HepG2 (cell line): Measurements from ENCODE around the gene INTS1. TPM values are rescaled to one million over a fixed set of nuclear protein-coding genes. Genes with fewer than 3 reads are reported as not detected.

ENCODE experiments used
- CENPX ChIP-seq: sonication (generic); formaldehyde crosslinking; IDR thresholded peaks from 2 replicates; pipeline ENCODE4 v1.9.0; 2021; ENCODE audit warnings: mild to moderate bottlenecking, missing genetic modification reagents, moderate library complexity
- ETV5 ChIP-seq: IDR thresholded peaks from 2 replicates; pipeline ENCODE4 v1.6.1; 2018; ENCODE audit warnings: missing biosample characterization, missing genetic modification reagents, inconsistent platforms, borderline replicate concordance
- FOXM1 ChIP-seq: sonication (generic); formaldehyde crosslinking; IDR thresholded peaks from 2 replicates; pipeline ENCODE4 v1.5.0; 2020; ENCODE audit warnings: missing genetic modification reagents
- MXD4 ChIP-seq: IDR thresholded peaks from 2 replicates; pipeline ENCODE4 v1.6.1; 2016; ENCODE audit warnings: mild to moderate bottlenecking, missing biosample characterization, missing genetic modification reagents
- NFYC ChIP-seq: IDR thresholded peaks from 2 replicates; pipeline ENCODE4 v1.6.1; 2016; ENCODE audit warnings: missing genetic modification reagents, missing compliant biosample characterization
- NR2F2 ChIP-seq: IDR thresholded peaks from 2 replicates; pipeline ENCODE4 v1.6.1; 2012; ENCODE audit warnings: low read depth, inconsistent platforms, borderline replicate concordance
- ONECUT2 ChIP-seq: sonication (generic); formaldehyde crosslinking; IDR thresholded peaks from 2 replicates; pipeline ENCODE4 v1.4.0; 2020; ENCODE audit warnings: missing genetic modification reagents
- PAWR ChIP-seq: sonication (generic); formaldehyde crosslinking; IDR thresholded peaks from 2 replicates; pipeline ENCODE4 v1.4.0; 2020; ENCODE audit warnings: missing genetic modification reagents, mild to moderate bottlenecking, borderline replicate concordance
- TBL1XR1 ChIP-seq: fragments of 150-350 bp; IDR thresholded peaks from 2 replicates; pipeline ENCODE4 v1.6.1; 2014; ENCODE audit warnings: borderline replicate concordance, low read length; ENCODE audit not compliant: partially characterized antibody
- TFDP1 ChIP-seq: IDR thresholded peaks from 2 replicates; pipeline ENCODE4 v1.6.1; 2016; ENCODE audit warnings: missing compliant biosample characterization, missing genetic modification reagents, borderline replicate concordance
- ZFP62 ChIP-seq: sonication (generic); formaldehyde crosslinking; IDR thresholded peaks from 2 replicates; pipeline ENCODE4 v1.4.0; 2020; ENCODE audit warnings: missing genetic modification reagents
- ZNF619 ChIP-seq: sonication (generic); formaldehyde crosslinking; IDR thresholded peaks from 2 replicates; pipeline ENCODE4 v1.4.0; 2020; ENCODE audit warnings: mild to moderate bottlenecking, missing genetic modification reagents
- ZSCAN12 ChIP-seq: sonication (generic); formaldehyde crosslinking; IDR thresholded peaks from 2 replicates; pipeline ENCODE4 v1.9.0; 2021; ENCODE audit warnings: mild to moderate bottlenecking, missing genetic modification reagents
- polyA plus RNA-seq, 8 experiments: library from polyadenylated mRNA; depleted of rRNA in 3 of 8; stranded (reverse) in 7 of 8; unstranded in 1 of 8; fragments of >200 nt; fragmentation: Illumina TruSeq in 4 of 8; extraction: Trizol in 4 of 8; gene quantifications; 2 replicates each; pipeline versions ENCODE4 v1.2.1 to v1.2.3, GENCODE V29; 2011 to 2016; ENCODE audit warnings: low read depth in 4 of 8, missing spikeins in 1 of 8, mixed read lengths in 1 of 8; ENCODE audit not compliant: insufficient read depth in 1 of 8
- total RNA-seq, 5 experiments: library from RNA; depleted of rRNA; stranded (reverse); fragments of >200 nt; fragmentation: Illumina TruSeq; extraction: Trizol; gene quantifications; 2 replicates each; pipeline ENCODE4 v1.2.3, GENCODE V29; 2016; ENCODE audit warnings: low read depth in 1 of 5
- TF ChIP-seq, protein P1 (sequence below): sonication (generic); formaldehyde crosslinking; IDR thresholded peaks from 2 replicates; pipeline ENCODE4 v1.8.0; 2022; ENCODE audit warnings: missing genetic modification reagents, low read depth, mild to moderate bottlenecking, borderline replicate concordance
- TF ChIP-seq, protein P2 (sequence below): sonication (generic); formaldehyde crosslinking; IDR thresholded peaks from 2 replicates; pipeline ENCODE4 v1.4.0; 2020; ENCODE audit warnings: missing genetic modification reagents, mild to moderate bottlenecking, borderline replicate concordance
- TF ChIP-seq, protein P3 (sequence below): sonication (generic); formaldehyde crosslinking; IDR thresholded peaks from 2 replicates; pipeline ENCODE4 v1.8.1; 2022; ENCODE audit warnings: mild to moderate bottlenecking, missing genetic modification reagents
- TF ChIP-seq, protein P4 (sequence below): sonication (generic); formaldehyde crosslinking; IDR thresholded peaks from 2 replicates; pipeline ENCODE4 v1.4.0; 2020; ENCODE audit warnings: missing genetic modification reagents, borderline replicate concordance

Gene INTS1
- total and polyA plus RNA-seq, 2 of the 13 experiments (the other 11 are each of a cell fraction or from before 2014, with no cell fraction given): 13.7 to 29.0 TPM

- TF ChIP-seq PAWR (no peak), ZFP62 (no peak), TFDP1 (CRISPR knock-in tag) (no peak), ONECUT2 (CRISPR knock-in tag) (no peak; the same call in 1 of the 2 replicates), ZNF619 (CRISPR knock-in tag) (peak; percentile 61; the same call in 1 of the 2 replicates), NFYC (CRISPR knock-in tag) (no peak; the same call in 1 of the 2 replicates), NR2F2 (no peak), ZSCAN12 (CRISPR knock-in tag) (no peak), TBL1XR1 (no peak), ETV5 (CRISPR knock-in tag) (peak; percentile 22; the same call in 1 of the 2 replicates), MXD4 (CRISPR knock-in tag) (no peak), FOXM1 (CRISPR knock-in tag) (no peak), CENPX (CRISPR knock-in tag) (no peak)
- TF ChIP-seq, protein P1, sequence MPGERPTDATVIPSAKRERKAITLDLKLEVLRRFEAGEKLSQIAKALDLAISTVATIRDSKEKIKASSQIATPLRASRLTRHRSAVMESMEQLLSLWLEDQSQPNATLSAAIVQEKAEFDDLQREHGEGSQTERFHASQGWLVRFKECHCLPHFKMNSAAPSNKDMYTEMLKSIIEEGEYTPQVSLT (CRISPR knock-in tag): no peak
- TF ChIP-seq, protein P2, sequence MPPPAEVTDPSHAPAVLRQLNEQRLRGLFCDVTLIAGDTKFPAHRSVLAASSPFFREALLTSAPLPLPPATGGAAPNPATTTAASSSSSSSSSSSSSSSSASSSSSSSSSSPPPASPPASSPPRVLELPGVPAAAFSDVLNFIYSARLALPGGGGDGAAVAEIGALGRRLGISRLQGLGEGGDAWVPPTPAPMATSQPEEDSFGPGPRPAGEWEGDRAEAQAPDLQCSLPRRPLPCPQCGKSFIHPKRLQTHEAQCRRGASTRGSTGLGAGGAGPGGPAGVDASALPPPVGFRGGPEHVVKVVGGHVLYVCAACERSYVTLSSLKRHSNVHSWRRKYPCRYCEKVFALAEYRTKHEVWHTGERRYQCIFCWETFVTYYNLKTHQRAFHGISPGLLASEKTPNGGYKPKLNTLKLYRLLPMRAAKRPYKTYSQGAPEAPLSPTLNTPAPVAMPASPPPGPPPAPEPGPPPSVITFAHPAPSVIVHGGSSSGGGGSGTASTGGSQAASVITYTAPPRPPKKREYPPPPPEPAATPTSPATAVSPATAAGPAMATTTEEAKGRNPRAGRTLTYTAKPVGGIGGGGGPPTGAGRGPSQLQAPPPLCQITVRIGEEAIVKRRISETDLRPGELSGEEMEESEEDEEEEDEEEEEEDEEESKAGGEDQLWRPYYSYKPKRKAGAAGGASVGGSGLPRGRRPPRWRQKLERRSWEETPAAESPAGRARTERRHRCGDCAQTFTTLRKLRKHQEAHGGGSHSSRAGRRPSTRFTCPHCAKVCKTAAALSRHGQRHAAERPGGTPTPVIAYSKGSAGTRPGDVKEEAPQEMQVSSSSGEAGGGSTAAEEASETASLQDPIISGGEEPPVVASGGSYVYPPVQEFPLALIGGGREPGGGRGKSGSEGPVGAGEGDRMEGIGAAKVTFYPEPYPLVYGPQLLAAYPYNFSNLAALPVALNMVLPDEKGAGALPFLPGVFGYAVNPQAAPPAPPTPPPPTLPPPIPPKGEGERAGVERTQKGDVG: no peak
- TF ChIP-seq, protein P3, sequence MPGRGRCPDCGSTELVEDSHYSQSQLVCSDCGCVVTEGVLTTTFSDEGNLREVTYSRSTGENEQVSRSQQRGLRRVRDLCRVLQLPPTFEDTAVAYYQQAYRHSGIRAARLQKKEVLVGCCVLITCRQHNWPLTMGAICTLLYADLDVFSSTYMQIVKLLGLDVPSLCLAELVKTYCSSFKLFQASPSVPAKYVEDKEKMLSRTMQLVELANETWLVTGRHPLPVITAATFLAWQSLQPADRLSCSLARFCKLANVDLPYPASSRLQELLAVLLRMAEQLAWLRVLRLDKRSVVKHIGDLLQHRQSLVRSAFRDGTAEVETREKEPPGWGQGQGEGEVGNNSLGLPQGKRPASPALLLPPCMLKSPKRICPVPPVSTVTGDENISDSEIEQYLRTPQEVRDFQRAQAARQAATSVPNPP: no peak
- TF ChIP-seq, protein P4, sequence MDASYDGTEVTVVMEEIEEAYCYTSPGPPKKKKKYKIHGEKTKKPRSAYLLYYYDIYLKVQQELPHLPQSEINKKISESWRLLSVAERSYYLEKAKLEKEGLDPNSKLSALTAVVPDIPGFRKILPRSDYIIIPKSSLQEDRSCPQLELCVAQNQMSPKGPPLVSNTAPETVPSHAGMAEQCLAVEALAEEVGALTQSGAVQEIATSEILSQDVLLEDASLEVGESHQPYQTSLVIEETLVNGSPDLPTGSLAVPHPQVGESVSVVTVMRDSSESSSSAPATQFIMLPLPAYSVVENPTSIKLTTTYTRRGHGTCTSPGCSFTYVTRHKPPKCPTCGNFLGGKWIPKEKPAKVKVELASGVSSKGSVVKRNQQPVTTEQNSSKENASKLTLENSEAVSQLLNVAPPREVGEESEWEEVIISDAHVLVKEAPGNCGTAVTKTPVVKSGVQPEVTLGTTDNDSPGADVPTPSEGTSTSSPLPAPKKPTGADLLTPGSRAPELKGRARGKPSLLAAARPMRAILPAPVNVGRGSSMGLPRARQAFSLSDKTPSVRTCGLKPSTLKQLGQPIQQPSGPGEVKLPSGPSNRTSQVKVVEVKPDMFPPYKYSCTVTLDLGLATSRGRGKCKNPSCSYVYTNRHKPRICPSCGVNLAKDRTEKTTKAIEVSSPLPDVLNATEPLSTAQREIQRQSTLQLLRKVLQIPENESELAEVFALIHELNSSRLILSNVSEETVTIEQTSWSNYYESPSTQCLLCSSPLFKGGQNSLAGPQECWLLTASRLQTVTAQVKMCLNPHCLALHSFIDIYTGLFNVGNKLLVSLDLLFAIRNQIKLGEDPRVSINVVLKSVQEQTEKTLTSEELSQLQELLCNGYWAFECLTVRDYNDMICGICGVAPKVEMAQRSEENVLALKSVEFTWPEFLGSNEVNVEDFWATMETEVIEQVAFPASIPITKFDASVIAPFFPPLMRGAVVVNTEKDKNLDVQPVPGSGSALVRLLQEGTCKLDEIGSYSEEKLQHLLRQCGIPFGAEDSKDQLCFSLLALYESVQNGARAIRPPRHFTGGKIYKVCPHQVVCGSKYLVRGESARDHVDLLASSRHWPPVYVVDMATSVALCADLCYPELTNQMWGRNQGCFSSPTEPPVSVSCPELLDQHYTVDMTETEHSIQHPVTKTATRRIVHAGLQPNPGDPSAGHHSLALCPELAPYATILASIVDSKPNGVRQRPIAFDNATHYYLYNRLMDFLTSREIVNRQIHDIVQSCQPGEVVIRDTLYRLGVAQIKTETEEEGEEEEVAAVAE: peak; percentile 46; the same call in 1 of the 2 replicates
These were observed 37.5 kb downstream of the INTS1 start (continued) for GRCh38 chr7:1466524-1467271.
